Measurements from ENCODE around the gene INPP5F.

INPP5F gene

GRCh38 chr10:119713744-119714483, 11.9 kb upstream of the INPP5F start:
- Histone ChIP-seq H3K36me3 (ENCODE audit: control insufficient read depth, insufficient read depth, low read length) (no peaks in the 10 kb centered on the region), H3K9ac (ENCODE audit: low read length) (no peak overlapping the region), H3K27me3 (ENCODE audit: control insufficient read depth, insufficient read depth, low read length) (no peaks in the 10 kb centered on the region), H3K9me3 (ENCODE audit: control insufficient read depth, low read length) (no peaks in the 10 kb centered on the region), H3K4me1 (ENCODE audit: control insufficient read depth, insufficient read depth, low read length) (no peaks in the 10 kb centered on the region), H3K4me3 (ENCODE audit: low read length) (no peak overlapping the region)

DNA sequence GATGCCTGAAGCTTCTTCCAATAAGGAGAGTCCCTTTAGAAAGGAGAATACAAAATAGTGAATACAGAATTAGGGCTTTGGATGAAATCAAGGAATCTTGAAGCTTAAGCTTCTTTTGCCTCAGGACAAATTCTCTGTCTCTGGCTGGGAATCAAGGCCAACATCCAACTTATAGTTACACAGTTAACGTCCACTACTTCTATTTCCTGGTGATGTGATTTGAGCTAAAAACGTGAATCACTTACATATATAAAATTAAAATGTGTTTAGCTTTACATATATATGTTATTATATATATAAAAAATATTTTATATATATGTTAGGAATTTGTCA, 11.4 kb upstream of the INPP5F start:
- H3K9ac ChIP-seq (ENCODE audit: low read length): no peak overlapping the region
- no peaks in the 10 kb centered on the region for H3K9me3 ChIP-seq (ENCODE audit: control insufficient read depth, low read length)
- H3K36me3 ChIP-seq (ENCODE audit: control insufficient read depth, insufficient read depth, low read length): no peaks in the 10 kb centered on the region
- H3K27me3 ChIP-seq (ENCODE audit: control insufficient read depth, insufficient read depth, low read length): no peaks in the 10 kb centered on the region
- H3K4me3 ChIP-seq (ENCODE audit: low read length): no peak overlapping the region
- no peaks in the 10 kb centered on the region for H3K4me1 ChIP-seq (ENCODE audit: control insufficient read depth, insufficient read depth, low read length)

DNA sequence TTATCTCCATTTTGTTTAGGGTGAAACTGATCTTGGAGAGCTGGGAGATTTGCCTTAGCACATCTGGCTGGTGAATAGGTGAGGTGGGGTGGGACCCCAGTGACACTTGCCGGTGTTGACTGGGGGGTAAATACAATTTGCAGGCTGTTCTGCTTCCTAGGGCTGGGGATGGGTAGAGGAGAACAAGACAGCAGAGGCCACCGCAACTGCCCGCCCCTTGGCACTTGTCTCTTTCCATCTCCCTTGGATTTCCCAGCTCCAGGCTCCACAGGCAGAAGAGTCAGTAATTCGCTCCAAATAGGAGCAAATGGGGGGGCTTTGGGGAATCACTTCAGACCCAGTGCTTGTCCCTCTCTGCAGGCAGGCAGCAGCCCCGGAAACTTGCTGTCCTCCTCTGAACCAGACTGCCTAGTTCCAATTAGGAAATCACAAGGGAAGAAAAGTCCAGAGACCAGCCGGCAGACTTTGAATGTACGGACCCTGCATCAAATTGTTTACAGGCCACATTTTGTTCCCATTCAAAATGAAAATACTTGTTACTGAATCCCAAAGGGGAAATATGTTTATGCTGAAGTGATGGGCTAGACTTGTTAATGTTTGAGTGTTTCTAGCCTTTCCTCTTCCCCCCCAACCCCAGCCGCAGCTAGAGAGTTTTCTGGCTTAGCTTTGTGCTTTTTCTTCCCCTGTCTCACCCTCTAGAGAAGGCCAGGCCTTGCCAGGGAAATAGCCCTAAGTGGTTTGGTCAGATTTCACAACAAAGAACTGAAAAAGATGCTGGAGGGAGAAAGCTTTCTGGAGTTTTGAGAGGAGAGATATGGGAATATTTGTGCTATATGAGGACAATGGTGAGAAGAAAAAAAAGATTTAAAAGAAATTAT, 10.0 kb upstream of the INPP5F start:
- no peak overlapping the region for H3K4me3 ChIP-seq (ENCODE audit: low read length)
- H3K27me3 ChIP-seq (ENCODE audit: control insufficient read depth, insufficient read depth, low read length): no peaks in the 10 kb centered on the region
- H3K4me1 ChIP-seq (ENCODE audit: control insufficient read depth, insufficient read depth, low read length): no peaks in the 10 kb centered on the region
- no peaks in the 10 kb centered on the region for H3K9me3 ChIP-seq (ENCODE audit: control insufficient read depth, low read length)
- no peaks in the 10 kb centered on the region for H3K36me3 ChIP-seq (ENCODE audit: control insufficient read depth, insufficient read depth, low read length)
- no peak overlapping the region for H3K9ac ChIP-seq (ENCODE audit: low read length)

GRCh38 chr10:119723161-119723560, 2.7 kb upstream of the INPP5F start:
- H3K9me3 ChIP-seq (ENCODE audit: control insufficient read depth, low read length): no peaks in the 10 kb centered on the region
- no peaks in the 10 kb centered on the region for H3K27me3 ChIP-seq (ENCODE audit: control insufficient read depth, insufficient read depth, low read length)
- no peaks in the 10 kb centered on the region for H3K36me3 ChIP-seq (ENCODE audit: control insufficient read depth, insufficient read depth, low read length)
- H3K4me3 ChIP-seq (ENCODE audit: low read length): no peak overlapping the region
- no peak overlapping the region for H3K9ac ChIP-seq (ENCODE audit: low read length)
- H3K4me1 ChIP-seq (ENCODE audit: control insufficient read depth, insufficient read depth, low read length): peaks cover 11% of the 10 kb centered on the region

- Histone ChIP-seq H3K36me3 (ENCODE audit: control insufficient read depth, insufficient read depth, low read length) (no peaks in the 10 kb centered on the region), H3K9me3 (ENCODE audit: control insufficient read depth, low read length) (no peaks in the 10 kb centered on the region), H3K4me3 (ENCODE audit: low read length) (no peak overlapping the region), H3K27me3 (ENCODE audit: control insufficient read depth, insufficient read depth, low read length) (no peaks in the 10 kb centered on the region), H3K9ac (ENCODE audit: low read length) (no peak overlapping the region), H3K4me1 (ENCODE audit: control insufficient read depth, insufficient read depth, low read length) (peaks cover 11% of the 10 kb centered on the region)
Observed at GRCh38 chr10:119723624-119724023, 2.2 kb upstream of the INPP5F start.

GRCh38 chr10:119724593-119725516, 995 bp upstream of the INPP5F start:
- Histone ChIP-seq H3K27me3 (ENCODE audit: control insufficient read depth, insufficient read depth, low read length) (no peaks in the 10 kb centered on the region), H3K4me3 (ENCODE audit: low read length) (peak overlapping the region; percentile 9), H3K9me3 (ENCODE audit: control insufficient read depth, low read length) (no peaks in the 10 kb centered on the region), H3K4me1 (ENCODE audit: control insufficient read depth, insufficient read depth, low read length) (peaks cover 11% of the 10 kb centered on the region), H3K36me3 (ENCODE audit: control insufficient read depth, insufficient read depth, low read length) (no peaks in the 10 kb centered on the region), H3K9ac (ENCODE audit: low read length) (peak overlapping the region; percentile 81)

DNA sequence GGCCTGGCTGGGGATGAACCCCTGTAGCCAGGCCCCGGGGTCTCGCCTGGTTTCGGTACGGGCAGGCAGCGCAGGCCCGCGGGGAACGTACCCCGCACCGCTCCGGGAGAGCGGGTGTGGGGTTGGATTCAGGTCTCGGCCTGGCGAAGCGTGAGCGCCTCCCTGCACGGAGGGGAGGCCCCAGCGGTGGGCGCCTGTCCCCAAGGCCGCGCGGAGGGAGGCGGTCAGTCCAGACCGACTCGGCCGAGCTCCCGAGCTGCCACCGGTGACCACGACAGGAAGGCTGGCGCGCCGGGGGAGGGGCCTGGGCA, 378 bp upstream of the INPP5F start:
- Histone ChIP-seq H3K9ac (ENCODE audit: low read length) (peak overlapping the region; percentile 81), H3K4me3 (ENCODE audit: low read length) (peak overlapping the region; percentile 9), H3K9me3 (ENCODE audit: control insufficient read depth, low read length) (no peaks in the 10 kb centered on the region), H3K4me1 (ENCODE audit: control insufficient read depth, insufficient read depth, low read length) (peaks cover 11% of the 10 kb centered on the region), H3K36me3 (ENCODE audit: control insufficient read depth, insufficient read depth, low read length) (no peaks in the 10 kb centered on the region), H3K27me3 (ENCODE audit: control insufficient read depth, insufficient read depth, low read length) (no peaks in the 10 kb centered on the region)

GRCh38 chr10:119726676-119727261, 919 bp downstream of the INPP5F start:
- Histone ChIP-seq H3K27me3 (ENCODE audit: control insufficient read depth, insufficient read depth, low read length) (no peaks in the 10 kb centered on the region), H3K4me1 (ENCODE audit: control insufficient read depth, insufficient read depth, low read length) (peaks cover 11% of the 10 kb centered on the region), H3K9me3 (ENCODE audit: control insufficient read depth, low read length) (no peaks in the 10 kb centered on the region), H3K36me3 (ENCODE audit: control insufficient read depth, insufficient read depth, low read length) (no peaks in the 10 kb centered on the region), H3K9ac (ENCODE audit: low read length) (peak overlapping the region; percentile 78), H3K4me3 (ENCODE audit: low read length) (peak overlapping the region; percentile 41)

DNA sequence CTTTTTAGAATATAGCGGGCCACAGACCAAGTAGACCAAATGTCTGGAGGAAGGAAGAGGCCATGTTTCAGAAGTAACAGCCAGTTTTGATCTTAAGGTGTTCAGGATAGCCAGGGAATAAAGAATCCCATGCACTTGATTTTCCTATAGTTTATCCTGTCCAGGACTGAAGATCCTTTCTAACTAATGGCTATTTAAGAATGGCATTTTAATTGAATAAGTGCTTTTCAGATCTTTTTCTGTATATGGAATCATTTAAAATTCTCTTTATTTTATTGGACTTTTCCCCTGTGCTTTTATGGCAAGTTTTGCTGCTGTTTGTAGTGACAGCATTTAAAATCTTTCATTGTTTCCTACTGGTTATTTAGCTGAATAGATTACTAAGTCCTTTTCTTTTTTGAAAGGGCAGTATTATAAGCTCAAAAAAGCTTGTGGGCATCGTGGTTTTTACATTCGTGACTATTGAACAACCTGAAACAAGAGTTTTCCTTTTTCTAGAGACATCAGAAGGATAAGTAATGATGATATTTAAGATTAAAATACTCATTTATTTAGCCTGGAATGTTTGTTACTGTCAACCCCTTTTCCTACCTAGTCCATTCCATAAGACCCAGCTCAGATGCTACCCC, 2.4 kb downstream of the INPP5F start:
- Histone ChIP-seq H3K27me3 (ENCODE audit: control insufficient read depth, insufficient read depth, low read length) (no peaks in the 10 kb centered on the region), H3K36me3 (ENCODE audit: control insufficient read depth, insufficient read depth, low read length) (no peaks in the 10 kb centered on the region), H3K9ac (ENCODE audit: low read length) (no peak overlapping the region), H3K4me1 (ENCODE audit: control insufficient read depth, insufficient read depth, low read length) (peaks cover 12% of the 10 kb centered on the region), H3K4me3 (ENCODE audit: low read length) (no peak overlapping the region), H3K9me3 (ENCODE audit: control insufficient read depth, low read length) (no peaks in the 10 kb centered on the region)

DNA sequence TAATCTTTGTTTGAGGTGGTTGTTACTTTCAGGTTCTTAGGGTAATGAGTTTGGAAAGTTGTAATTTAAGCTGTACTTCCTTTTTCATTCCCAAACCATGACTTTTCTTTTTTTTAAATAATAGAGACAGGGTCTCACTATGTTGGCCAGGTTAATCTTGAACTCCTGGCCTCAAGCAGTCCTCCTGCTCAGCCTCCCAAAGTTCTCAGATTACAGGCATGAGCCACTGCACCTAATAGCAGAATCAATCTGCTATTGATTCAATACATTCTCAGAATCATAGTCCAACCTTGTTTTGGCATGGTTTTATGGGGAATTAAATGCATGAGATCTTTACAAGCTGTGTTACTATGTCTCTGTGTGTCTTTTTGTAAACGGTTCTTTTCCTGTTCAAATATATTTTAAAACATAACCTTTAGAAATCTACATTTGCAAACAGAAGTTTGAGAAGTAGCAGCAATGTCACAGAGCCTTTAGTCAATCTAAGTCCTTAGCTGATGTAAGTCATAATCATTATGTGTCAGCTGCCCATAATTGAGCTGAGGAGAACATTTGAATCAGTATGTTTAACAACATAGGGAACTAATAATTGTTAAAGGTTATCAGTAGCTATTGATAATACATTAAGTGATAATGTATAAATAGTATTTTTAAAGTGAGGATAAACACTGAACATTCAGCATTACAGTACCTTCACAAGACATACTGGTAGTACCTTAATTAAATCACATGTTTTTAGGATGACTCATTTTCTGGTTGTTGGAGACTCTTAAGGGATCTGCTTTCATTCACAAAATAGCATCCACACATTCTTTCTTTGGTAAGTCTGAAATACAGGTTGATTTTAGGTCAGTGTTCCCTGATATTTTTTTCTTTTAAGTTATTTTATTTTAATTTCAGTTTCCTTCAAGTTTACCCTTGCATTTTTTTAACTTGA, 8.8 kb downstream of the INPP5F start:
- Histone ChIP-seq H3K4me1 (ENCODE audit: control insufficient read depth, insufficient read depth, low read length) (peaks cover 32% of the 10 kb centered on the region), H3K36me3 (ENCODE audit: control insufficient read depth, insufficient read depth, low read length) (no peaks in the 10 kb centered on the region), H3K27me3 (ENCODE audit: control insufficient read depth, insufficient read depth, low read length) (no peaks in the 10 kb centered on the region), H3K4me3 (ENCODE audit: low read length) (no peak overlapping the region), H3K9me3 (ENCODE audit: control insufficient read depth, low read length) (no peaks in the 10 kb centered on the region), H3K9ac (ENCODE audit: low read length) (no peak overlapping the region)
